HepG2 (cell line): ENCODE measurements around the gene ADAD1. TPM values are rescaled to one million over a fixed set of nuclear protein-coding genes. Genes with fewer than 3 reads are reported as not detected.

Source experiments
- ATAC-seq: fragments of 200-7000 bp; cut with Tn5 transposase; 3 replicates; pipeline ENCODE4 v1.9.1; 2020; ENCODE audit warnings: mild to moderate bottlenecking, moderate library complexity
- BruUV-seq: library from RNA; stranded (reverse); fragments of 400-500 nt; replicated peaks from 2 replicates; lab custom pipeline; 2021; lab: Mats Ljungman, UMichigan
- CTCF ChIA-PET: fragments of 300-600 bp; formaldehyde crosslinking; extraction: SDS; loops from one replicate; lab custom pipeline; 2021; ENCODE audit warnings: low total read pairs, inconsistent platforms, low intra/inter-chr PET ratio; lab: Yijun Ruan, JAX
- POLR2A ChIA-PET: fragments of 350-600 bp; sonication (Branson Sonifier 250); formaldehyde crosslinking; loops from one replicate; lab custom pipeline; 2020; ENCODE audit warnings: antibody characterized with exemption, inconsistent platforms; lab: Yijun Ruan, JAX
- DNase-seq: peaks from one replicate; pipeline ENCODE4 v3.0.0-alpha.2; 2015; ENCODE audit warnings: low spot score
- FAIRE-seq: peaks from 3 replicates; lab custom pipeline; 2011; peaks lifted over from hg19 to GRCh38; lab: Jason Lieb, UNC
- H2AFZ ChIP-seq: one replicate; pipeline ENCODE4 v1.6.1; 2011; ENCODE audit warnings: low read length, inconsistent platforms
- H3K27ac ChIP-seq: fragments of 300-600 bp; 3 replicates; pipeline ENCODE4 v1.8.0; 2011; ENCODE audit warnings: mixed run types, mild to moderate bottlenecking, mixed read lengths, low read length, inconsistent platforms; ENCODE audit not compliant: insufficient read depth; ENCODE audit errors: extremely low read length
- H3K27me3 ChIP-seq, 2 experiments: fragments of 200-600 bp in 1 of 2; 2 replicates in 1 of 2; 3 replicates in 1 of 2; pipeline versions ENCODE4 v1.6.0 to v1.8.0; 2011; ENCODE audit warnings: low read length in 2 of 2, mild to moderate bottlenecking in 2 of 2, moderate library complexity in 2 of 2, inconsistent platforms in 1 of 2; ENCODE audit not compliant: insufficient read depth in 2 of 2, control insufficient read depth in 1 of 2
- H3K36me3 ChIP-seq, 2 experiments: fragments of 200-600 bp in 1 of 2; replicated peaks in 1 of 2; 2 replicates in 1 of 2; 3 replicates in 1 of 2; pipeline versions ENCODE4 v1.5.1 to v1.8.0; 2011; ENCODE audit warnings: low read length in 2 of 2, inconsistent platforms in 1 of 2; ENCODE audit not compliant: insufficient read depth in 2 of 2, control insufficient read depth in 1 of 2
- H3K4me1 ChIP-seq: 2 replicates; pipeline ENCODE4 v1.5.1; 2012; ENCODE audit warnings: low read length, inconsistent platforms; ENCODE audit not compliant: insufficient read depth
- H3K4me2 ChIP-seq: 2 replicates; pipeline ENCODE4 v1.6.0; 2011; ENCODE audit warnings: low read depth, low read length, inconsistent platforms
- H3K4me3 ChIP-seq, 3 experiments: fragments of 200-600 bp in 1 of 3; sonication (generic), shearing (Covaris generic) in 1 of 3; replicated peaks in 1 of 3; 2 replicates each; pipeline ENCODE4 v1.5.1; 2011 to 2016; ENCODE audit warnings: low read length in 3 of 3, inconsistent platforms in 2 of 3, low read depth in 2 of 3, mild to moderate bottlenecking in 2 of 3, control low read depth in 1 of 3, mixed read lengths in 1 of 3; ENCODE audit not compliant: insufficient read depth in 1 of 3
- H3K79me2 ChIP-seq: one replicate; pipeline ENCODE4 v1.6.1; 2011; ENCODE audit warnings: low read length, inconsistent platforms; ENCODE audit not compliant: insufficient read depth
- H3K9ac ChIP-seq: 2 replicates; pipeline ENCODE4 v1.6.0; 2011; ENCODE audit warnings: mild to moderate bottlenecking, low read depth, low read length, inconsistent platforms; ENCODE audit not compliant: insufficient read depth
- H3K9me3 ChIP-seq: 2 replicates; pipeline ENCODE4 v1.5.1; 2012; ENCODE audit warnings: mild to moderate bottlenecking, low read length
- H4K20me1 ChIP-seq: 2 replicates; pipeline ENCODE4 v1.6.0; 2011; ENCODE audit warnings: inconsistent platforms, mild to moderate bottlenecking, low read length, moderate library complexity; ENCODE audit not compliant: insufficient read depth
- ZNF337 ChIP-seq: sonication (generic); formaldehyde crosslinking; IDR thresholded peaks from 2 replicates; pipeline ENCODE4 v1.5.1; 2020; ENCODE audit warnings: missing genetic modification reagents, low read depth, mild to moderate bottlenecking, borderline replicate concordance
- WGBS: methylation state at CpG from one replicate; pipeline ENCODE4 v1.1.6; 2017; ENCODE audit warnings: low lambda C conversion rate; 5-methylcytosine and 5-hydroxymethylcytosine counted together
- in situ Hi-C: cut with HindIII; loops from 2 replicates; pipeline ENCODE4 v1.10.0; 2017; ENCODE audit warnings: low pct_unique_long_range_greater_than_20kb; ENCODE audit not compliant: extremely low pct_ligation_motif_present
- intact Hi-C: fragments of 100-400 bp; cut with micrococcal nuclease; formaldehyde crosslinking; loops from one replicate; pipeline ENCODE4 v1.10.0; 2022; ENCODE audit not compliant: unreplicated experiment
- polyA plus RNA-seq, 8 experiments: library from polyadenylated mRNA; depleted of rRNA in 3 of 8; stranded (reverse) in 7 of 8; unstranded in 1 of 8; fragments of >200 nt; fragmentation: Illumina TruSeq in 4 of 8; extraction: Trizol in 4 of 8; gene quantifications; 2 replicates each; pipeline versions ENCODE4 v1.2.1 to v1.2.3, GENCODE V29; 2011 to 2016; ENCODE audit warnings: low read depth in 4 of 8, missing spikeins in 1 of 8, mixed read lengths in 1 of 8; ENCODE audit not compliant: insufficient read depth in 1 of 8
- total RNA-seq, 5 experiments: library from RNA; depleted of rRNA; stranded (reverse); fragments of >200 nt; fragmentation: Illumina TruSeq; extraction: Trizol; gene quantifications; 2 replicates each; pipeline ENCODE4 v1.2.3, GENCODE V29; 2016; ENCODE audit warnings: low read depth in 1 of 5
- TF ChIP-seq, protein P1 (sequence below): sonication (generic); formaldehyde crosslinking; IDR thresholded peaks from 2 replicates; pipeline ENCODE4 v1.5.1; 2020; ENCODE audit warnings: mild to moderate bottlenecking, missing genetic modification reagents

The ADAD1 gene
- total and polyA plus RNA-seq, 2 of the 13 experiments (the other 11 are each of a cell fraction or from before 2014, with no cell fraction given) = not detected

DNA sequence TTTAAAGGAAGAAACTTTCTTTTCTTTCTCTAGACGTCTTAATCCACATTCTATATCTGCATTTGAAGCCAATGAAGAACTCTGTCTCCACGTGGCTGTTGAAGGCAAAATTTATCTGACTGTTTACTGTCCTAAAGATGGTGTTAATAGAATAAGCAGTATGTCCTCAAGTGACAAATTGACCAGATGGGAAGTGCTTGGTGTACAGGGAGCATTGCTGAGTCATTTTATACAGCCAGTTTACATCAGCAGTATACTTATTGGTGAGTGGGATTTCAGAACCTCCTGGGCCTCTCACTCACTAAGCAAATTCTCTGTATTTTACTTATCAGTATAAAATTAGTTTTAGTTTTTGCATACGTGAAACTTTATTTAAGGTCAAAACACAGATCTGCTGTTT lies 33.7 kb downstream of the ADAD1 start:
- no peak overlapping the region for H2AFZ ChIP-seq
- intact Hi-C loops (no loop called here), in situ Hi-C loops (no loop called here)
- no peaks in the 10 kb centered on the region for H3K27me3 ChIP-seq
- TF ChIP-seq ZNF337 = no peak
- H3K9me3 ChIP-seq = no peaks in the 10 kb centered on the region
- H3K4me1 ChIP-seq = no peaks in the 10 kb centered on the region
- FAIRE-seq = no peak
- ChIA-PET CTCF (no interaction called here), POLR2A (no interaction called here)
- H3K27ac ChIP-seq = no peak overlapping the region
- DNase-seq = no peak
- H3K36me3 ChIP-seq = no peaks in the 10 kb centered on the region
- no peak for ATAC-seq
- H3K4me3 ChIP-seq = no peak overlapping the region
- H3K79me2 ChIP-seq = no peaks in the 10 kb centered on the region
- no peak overlapping the region for H3K9ac ChIP-seq
- H4K20me1 ChIP-seq = no peaks in the 10 kb centered on the region
- 15% methylated on average over 3 of the region's 3 CpGs for WGBS
- BruUV-seq = no TSS peak
- H3K4me2 ChIP-seq = no peak overlapping the region

DNA sequence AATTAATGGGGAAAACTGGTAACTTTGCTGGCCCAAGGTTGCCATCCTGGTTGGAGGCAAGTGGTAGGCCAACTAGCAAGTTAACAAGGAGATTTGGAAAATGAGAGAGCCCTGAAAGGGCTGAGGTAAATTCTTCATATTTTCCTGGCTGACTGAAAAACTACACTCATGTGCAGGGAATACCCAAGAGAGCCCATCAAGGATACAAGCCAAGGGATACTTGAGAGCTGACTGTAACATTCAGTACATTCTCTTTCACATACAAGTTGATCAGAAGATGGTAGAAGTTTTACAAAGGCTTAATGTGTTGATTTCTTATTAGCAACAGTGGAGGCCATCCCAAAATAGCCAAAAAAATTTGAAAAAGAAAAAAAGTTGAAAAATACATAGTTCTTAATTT lies 44.4 kb downstream of the ADAD1 start:
- no peak for FAIRE-seq
- TF ChIP-seq, protein P1, sequence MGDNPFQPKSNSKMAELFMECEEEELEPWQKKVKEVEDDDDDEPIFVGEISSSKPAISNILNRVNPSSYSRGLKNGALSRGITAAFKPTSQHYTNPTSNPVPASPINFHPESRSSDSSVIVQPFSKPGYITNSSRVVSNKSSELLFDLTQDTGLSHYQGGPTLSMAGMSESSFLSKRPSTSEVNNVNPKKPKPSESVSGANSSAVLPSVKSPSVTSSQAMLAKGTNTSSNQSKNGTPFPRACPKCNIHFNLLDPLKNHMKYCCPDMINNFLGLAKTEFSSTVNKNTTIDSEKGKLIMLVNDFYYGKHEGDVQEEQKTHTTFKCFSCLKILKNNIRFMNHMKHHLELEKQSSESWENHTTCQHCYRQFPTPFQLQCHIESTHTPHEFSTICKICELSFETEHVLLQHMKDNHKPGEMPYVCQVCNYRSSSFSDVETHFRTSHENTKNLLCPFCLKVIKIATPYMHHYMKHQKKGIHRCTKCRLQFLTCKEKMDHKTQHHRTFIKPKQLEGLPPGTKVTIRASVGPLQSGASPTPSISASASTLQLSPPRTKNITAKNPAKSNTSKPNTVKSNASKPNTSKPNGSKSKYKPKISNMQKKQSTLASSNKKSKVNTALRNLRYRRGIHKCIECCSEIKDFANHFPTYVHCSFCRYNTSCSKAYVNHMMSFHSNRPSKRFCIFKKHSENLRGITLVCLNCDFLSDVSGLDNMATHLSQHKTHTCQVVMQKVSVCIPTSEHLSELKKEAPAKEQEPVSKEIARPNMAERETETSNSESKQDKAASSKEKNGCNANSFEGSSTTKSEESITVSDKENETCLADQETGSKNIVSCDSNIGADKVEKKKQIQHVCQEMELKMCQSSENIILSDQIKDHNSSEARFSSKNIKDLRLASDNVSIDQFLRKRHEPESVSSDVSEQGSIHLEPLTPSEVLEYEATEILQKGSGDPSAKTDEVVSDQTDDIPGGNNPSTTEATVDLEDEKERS (CRISPR knock-in tag) = no peak
- in situ Hi-C loops = no loop called here
- Histone ChIP-seq H2AFZ (no peak overlapping the region), H3K4me3 (no peak overlapping the region), H3K27ac (no peak overlapping the region), H3K27me3 (no peaks in the 10 kb centered on the region), H3K4me1 (no peaks in the 10 kb centered on the region), H3K79me2 (no peaks in the 10 kb centered on the region), H3K36me3 (no peaks in the 10 kb centered on the region), H3K9me3 (no peaks in the 10 kb centered on the region; the same call in 1 of the 2 replicates), H4K20me1 (no peaks in the 10 kb centered on the region), H3K9ac (no peak overlapping the region), H3K4me2 (no peak overlapping the region)
- no TSS peak for BruUV-seq
- ChIA-PET CTCF (no interaction called here), POLR2A (no interaction called here)
- intact Hi-C loops = no loop called here
- DNase-seq = no peak
- ATAC-seq = no peak
